H1 (cell line): Measurements from ENCODE around the gene CTSC. TPM values are rescaled to one million over a fixed set of nuclear protein-coding genes. Genes with fewer than 3 reads are reported as not detected.

Experiments
- CTCF ChIA-PET: fragments of 300-600 bp; sonication (Branson Sonifier 250); formaldehyde crosslinking; loops from one replicate; lab custom pipeline; 2021; ENCODE audit not compliant: partially characterized antibody; lab: Charles Lee
- POLR2A ChIA-PET: fragments of 300-600 bp; sonication (Branson Sonifier 250); formaldehyde crosslinking; loops from one replicate; lab custom pipeline; 2021; ENCODE audit warnings: inconsistent platforms; ENCODE audit not compliant: partially characterized antibody; lab: Charles Lee
- DNase-seq, 2 experiments: peaks; one replicate each; pipeline versions ENCODE4 v3.0.0 to v3.0.0-alpha.2; 2010 to 2022; ENCODE audit warnings: low spot score in 2 of 2, low read depth in 1 of 2, mixed read lengths in 1 of 2
- FAIRE-seq: peaks from 2 replicates; lab custom pipeline; 2011; peaks lifted over from hg19 to GRCh38; lab: Jason Lieb, UNC
- H2AFZ ChIP-seq: 2 replicates; pipeline ENCODE4 v1.8.1; 2012; ENCODE audit warnings: low read length, inconsistent platforms
- H2AK5ac ChIP-seq: 2 replicates; pipeline ENCODE4 v1.6.1; 2013; ENCODE audit warnings: low read depth, low read length
- H2BK120ac ChIP-seq: replicated peaks from 2 replicates; pipeline ENCODE3; 2013; ENCODE audit warnings: low read depth, low read length, inconsistent platforms
- H2BK12ac ChIP-seq: 2 replicates; pipeline ENCODE4 v1.6.1; 2013; ENCODE audit warnings: low read depth, low read length
- H2BK15ac ChIP-seq: 2 replicates; pipeline ENCODE4 v1.6.1; 2013; ENCODE audit warnings: low read length
- H2BK20ac ChIP-seq: 2 replicates; pipeline ENCODE4 v1.6.1; 2013; ENCODE audit warnings: low read length
- H2BK5ac ChIP-seq: 2 replicates; pipeline ENCODE4 v1.6.1; 2013; ENCODE audit warnings: low read depth, low read length
- H3K14ac ChIP-seq: 2 replicates; pipeline ENCODE4 v1.6.1; 2013; ENCODE audit warnings: inconsistent platforms; ENCODE audit not compliant: insufficient read length
- H3K18ac ChIP-seq: 2 replicates; pipeline ENCODE4 v1.6.1; 2013; ENCODE audit warnings: low read length; ENCODE audit errors: extremely low read depth
- H3K23ac ChIP-seq: 2 replicates; pipeline ENCODE4 v1.6.1; 2013; ENCODE audit warnings: inconsistent platforms; ENCODE audit not compliant: insufficient read length
- H3K23me2 ChIP-seq: 2 replicates; pipeline ENCODE4 v1.6.1; 2013; ENCODE audit warnings: low read depth, low read length
- H3K27ac ChIP-seq: 2 replicates; pipeline ENCODE4 v1.6.1; 2011; ENCODE audit warnings: low read depth, low read length, inconsistent platforms
- H3K27me3 ChIP-seq, 4 experiments: replicated peaks in 1 of 4; 1 replicate in 1 of 4; 2 replicates in 3 of 4; pipeline versions ENCODE4 v1.6.1 to v1.8.1; 2011 to 2013; ENCODE audit warnings: low read length in 3 of 4, mild to moderate bottlenecking in 3 of 4, inconsistent platforms in 2 of 4, mixed read lengths in 2 of 4, moderate library complexity in 1 of 4; ENCODE audit not compliant: control insufficient read depth in 3 of 4, insufficient read depth in 3 of 4; ENCODE audit errors: extremely low read depth in 1 of 4
- H3K36me3 ChIP-seq, 4 experiments: 2 replicates each; pipeline versions ENCODE4 v1.6.1 to v1.8.1; 2011 to 2013; ENCODE audit warnings: mild to moderate bottlenecking in 4 of 4, low read length in 3 of 4, moderate library complexity in 2 of 4, control low read depth in 1 of 4, inconsistent platforms in 1 of 4; ENCODE audit not compliant: insufficient read depth in 4 of 4, control insufficient read depth in 2 of 4
- H3K4ac ChIP-seq: replicated peaks from 2 replicates; pipeline ENCODE3; 2013; ENCODE audit warnings: low read length, low read depth, mixed read lengths, inconsistent platforms; ENCODE audit not compliant: insufficient read length
- H3K4me1 ChIP-seq, 4 experiments: replicated peaks in 1 of 4; 1 replicate in 1 of 4; 2 replicates in 3 of 4; pipeline versions ENCODE4 v1.6.1 to v1.8.1; 2011 to 2013; ENCODE audit warnings: low read length in 3 of 4, inconsistent platforms in 2 of 4, mixed read lengths in 1 of 4; ENCODE audit not compliant: insufficient read depth in 4 of 4, control insufficient read depth in 3 of 4
- H3K4me2 ChIP-seq, 2 experiments: 2 replicates each; pipeline versions ENCODE4 v1.6.1 to v1.8.1; 2011 to 2013; ENCODE audit warnings: low read depth in 2 of 2, low read length in 2 of 2, control low read depth in 1 of 2, inconsistent platforms in 1 of 2, mild to moderate bottlenecking in 1 of 2; ENCODE audit not compliant: insufficient read depth in 1 of 2
- H3K4me3 ChIP-seq, 4 experiments: fragments of 200-600, 300-600 bp in 1 of 4; sonication (generic), shearing (Covaris generic), sonication (Bioruptor Twin) in 1 of 4; 2 replicates each; pipeline versions ENCODE4 v1.5.1 to v1.8.1; 2011 to 2016; ENCODE audit warnings: low read length in 4 of 4, low read depth in 3 of 4, control low read depth in 2 of 4, inconsistent platforms in 2 of 4, mild to moderate bottlenecking in 2 of 4, mixed read lengths in 1 of 4, moderate library complexity in 1 of 4; ENCODE audit not compliant: insufficient read depth in 2 of 4; ENCODE audit errors: extremely low read depth in 1 of 4
- H3K56ac ChIP-seq: replicated peaks from 2 replicates; pipeline ENCODE3; 2013; ENCODE audit warnings: low read depth, mild to moderate bottlenecking, mixed read lengths, low read length, inconsistent platforms; ENCODE audit not compliant: insufficient read length
- H3K79me1 ChIP-seq: 2 replicates; pipeline ENCODE4 v1.6.1; 2013; ENCODE audit warnings: low read depth, low read length, control low read depth
- H3K79me2 ChIP-seq, 2 experiments: 2 replicates each; pipeline versions ENCODE4 v1.6.1 to v1.8.1; 2012 to 2013; ENCODE audit warnings: low read length in 2 of 2, mild to moderate bottlenecking in 2 of 2, inconsistent platforms in 1 of 2; ENCODE audit not compliant: insufficient read depth in 2 of 2, control insufficient read depth in 1 of 2
- H3K9ac ChIP-seq, 4 experiments: replicated peaks in 1 of 4; 1 replicate in 1 of 4; 2 replicates in 3 of 4; pipeline versions ENCODE4 v1.6.1 to v1.8.1; 2011 to 2013; ENCODE audit warnings: low read depth in 3 of 4, low read length in 3 of 4, control low read depth in 2 of 4, mild to moderate bottlenecking in 2 of 4, moderate library complexity in 2 of 4, inconsistent platforms in 1 of 4; ENCODE audit errors: extremely low read depth in 1 of 4
- H3K9me3 ChIP-seq, 2 experiments: 2 replicates each; pipeline versions ENCODE4 v1.6.1 to v1.8.1; 2012 to 2013; ENCODE audit warnings: mild to moderate bottlenecking in 2 of 2, moderate library complexity in 2 of 2, control low read depth in 1 of 2, inconsistent platforms in 1 of 2, low read depth in 1 of 2, low read length in 1 of 2, mixed read lengths in 1 of 2; ENCODE audit not compliant: insufficient read depth in 2 of 2
- H4K20me1 ChIP-seq, 2 experiments: replicated peaks in 1 of 2; 2 replicates each; pipeline versions ENCODE3 to v1.8.1; 2011 to 2013; ENCODE audit warnings: inconsistent platforms in 2 of 2, low read length in 2 of 2, mild to moderate bottlenecking in 1 of 2; ENCODE audit not compliant: insufficient read depth in 2 of 2, control insufficient read depth in 1 of 2
- H4K5ac ChIP-seq: 2 replicates; pipeline ENCODE4 v1.6.1; 2013; ENCODE audit warnings: low read length, low read depth, mixed read lengths, inconsistent platforms; ENCODE audit not compliant: insufficient read length
- H4K8ac ChIP-seq: 2 replicates; pipeline ENCODE4 v1.8.0; 2013; ENCODE audit warnings: mild to moderate bottlenecking, moderate library complexity, low read length, inconsistent platforms; ENCODE audit not compliant: insufficient read depth; ENCODE audit errors: extremely low read depth
- H4K91ac ChIP-seq: replicated peaks from 2 replicates; pipeline ENCODE3; 2013; ENCODE audit warnings: low read length, mixed read lengths, inconsistent platforms; ENCODE audit not compliant: insufficient read length
- CBX5 ChIP-seq: fragments of 300-800, 300-1000 bp; sonication (generic); IDR thresholded peaks from 2 replicates; pipeline ENCODE4 v1.7.1; 2016; ENCODE audit warnings: antibody characterized with exemption, low read length, low read depth
- CEBPB ChIP-seq: IDR thresholded peaks from 2 replicates; pipeline ENCODE4 v1.6.1; 2012; ENCODE audit warnings: low read depth, low read length
- CREB1 ChIP-seq: IDR thresholded peaks from 2 replicates; pipeline ENCODE4 v1.6.1; 2012; ENCODE audit warnings: inconsistent platforms
- RXRA ChIP-seq: IDR thresholded peaks from 2 replicates; pipeline ENCODE4 v1.6.1; 2011; ENCODE audit warnings: low read depth, mild to moderate bottlenecking, low read length, moderate library complexity; ENCODE audit not compliant: insufficient read depth
- TBP ChIP-seq: IDR thresholded peaks from 2 replicates; pipeline ENCODE4 v1.6.1; 2011; ENCODE audit warnings: low read depth, low read length, improper control_type of control experiment
- WGBS, 2 experiments: shearing (Covaris generic) in 1 of 2; methylation state at CpG; one replicate each; pipeline versions ENCODE4 v1.1.6 to v1.1.7; 2013 to 2015; ENCODE audit warnings: low lambda C conversion rate in 2 of 2, mixed read lengths in 2 of 2, inconsistent platforms in 1 of 2, low coverage in 1 of 2, missing lambda C conversion rate in 1 of 2; ENCODE audit not compliant: insufficient replicate concordance in 2 of 2, insufficient coverage in 1 of 2, insufficient read length in 1 of 2; ENCODE audit errors: extremely low coverage in 1 of 2, missing lambda C conversion rate in 1 of 2; 5-methylcytosine and 5-hydroxymethylcytosine counted together
- polyA plus RNA-seq, 7 experiments: library from polyadenylated mRNA; depleted of rRNA in 3 of 7; stranded (reverse) in 5 of 7; unstranded in 2 of 7; fragments of >200 nt in 5 of 7; fragments of 200-250 nt in 2 of 7; gene quantifications; 1 replicate in 5 of 7; 2 replicates in 1 of 7; 4 replicates in 1 of 7; pipeline versions ENCODE4 v1.2.1 to v1.2.3, GENCODE V29; 2011 to 2013; ENCODE audit warnings: missing spikeins in 2 of 7, mixed read lengths in 2 of 7
- total RNA-seq: library from RNA; stranded (reverse); fragmentation: NEBNext Ultra II Directional; extraction: Animal tissue kit (Norgen Biotek cat#: 25700); gene quantifications from 2 replicates; pipeline ENCODE4 v1.2.1, GENCODE V29; 2021
- TF ChIP-seq, protein P1 (sequence below), 3 experiments: IDR thresholded peaks; 1 replicate in 2 of 3; 2 replicates in 1 of 3; pipeline versions ENCODE4 v1.5.1 to v1.6.1; 2011; ENCODE audit warnings: low read length in 3 of 3, mild to moderate bottlenecking in 3 of 3, inconsistent platforms in 2 of 3, low read depth in 1 of 3, moderate library complexity in 1 of 3; ENCODE audit not compliant: insufficient read depth in 1 of 3; ENCODE audit errors: control extremely low read depth in 1 of 3

CTSC gene
- total and polyA plus RNA-seq, 2 of the 8 experiments (the other 6 are each of a cell fraction or from before 2014, with no cell fraction given), result 347 to 369 TPM

DNA sequence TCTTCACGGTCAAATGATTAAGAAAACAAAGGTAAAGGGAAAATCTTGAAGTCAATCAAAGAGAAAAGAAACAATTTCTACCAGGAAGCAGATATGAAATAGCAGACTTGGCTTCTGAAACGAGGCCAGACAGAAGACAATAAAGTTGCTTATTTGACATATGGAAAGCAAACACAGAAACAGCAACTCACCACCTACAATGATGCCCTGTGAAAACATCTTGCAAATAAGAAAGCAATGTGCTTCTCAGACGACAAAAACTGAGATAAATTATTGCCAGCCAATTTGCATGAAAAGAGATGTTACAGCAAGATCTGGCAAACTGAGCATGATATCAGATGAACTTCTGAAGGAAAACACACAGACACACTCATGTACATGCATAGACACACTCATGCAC, 45.9 kb upstream of the CTSC start:
- ChIA-PET POLR2A (no interaction called here), CTCF (interaction anchor here (1.3 to 1.6 kb wide), 2 partner anchors 169 to 172 kb away, joined by 3 to 4 read pairs; no protein-coding TSS in a partner anchor)
- no peaks in the 10 kb centered on the region for H4K20me1 ChIP-seq
- H3K56ac ChIP-seq, result no peak overlapping the region
- no peaks in the 10 kb centered on the region for H3K23me2 ChIP-seq
- H3K23ac ChIP-seq, result no peak overlapping the region
- no peak overlapping the region for H2AFZ ChIP-seq
- H4K8ac ChIP-seq, result no peak overlapping the region
- H4K91ac ChIP-seq, result no peak overlapping the region
- no peaks in the 10 kb centered on the region for H3K36me3 ChIP-seq
- FAIRE-seq (no peak), DNase-seq (no peak)
- 0 out of 2 replicates have a peak overlapping the region, but pooled peaks have one; percentile 70 for H2AK5ac ChIP-seq
- TF ChIP-seq CBX5, result no peak
- TF ChIP-seq RXRA, result no peak
- TF ChIP-seq CREB1, result no peak
- no peak for TF ChIP-seq TBP
- TF ChIP-seq CEBPB, result no peak
- TF ChIP-seq, protein P1, sequence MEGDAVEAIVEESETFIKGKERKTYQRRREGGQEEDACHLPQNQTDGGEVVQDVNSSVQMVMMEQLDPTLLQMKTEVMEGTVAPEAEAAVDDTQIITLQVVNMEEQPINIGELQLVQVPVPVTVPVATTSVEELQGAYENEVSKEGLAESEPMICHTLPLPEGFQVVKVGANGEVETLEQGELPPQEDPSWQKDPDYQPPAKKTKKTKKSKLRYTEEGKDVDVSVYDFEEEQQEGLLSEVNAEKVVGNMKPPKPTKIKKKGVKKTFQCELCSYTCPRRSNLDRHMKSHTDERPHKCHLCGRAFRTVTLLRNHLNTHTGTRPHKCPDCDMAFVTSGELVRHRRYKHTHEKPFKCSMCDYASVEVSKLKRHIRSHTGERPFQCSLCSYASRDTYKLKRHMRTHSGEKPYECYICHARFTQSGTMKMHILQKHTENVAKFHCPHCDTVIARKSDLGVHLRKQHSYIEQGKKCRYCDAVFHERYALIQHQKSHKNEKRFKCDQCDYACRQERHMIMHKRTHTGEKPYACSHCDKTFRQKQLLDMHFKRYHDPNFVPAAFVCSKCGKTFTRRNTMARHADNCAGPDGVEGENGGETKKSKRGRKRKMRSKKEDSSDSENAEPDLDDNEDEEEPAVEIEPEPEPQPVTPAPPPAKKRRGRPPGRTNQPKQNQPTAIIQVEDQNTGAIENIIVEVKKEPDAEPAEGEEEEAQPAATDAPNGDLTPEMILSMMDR (IDR thresholded peaks at IDR 0.05; ENCODE audit: control extremely low read depth in 1 of 3, insufficient read depth in 1 of 3, low read depth in 1 of 3, low read length in 3 of 3), result no peak
- H3K79me1 ChIP-seq, result no peaks in the 10 kb centered on the region
- no peak overlapping the region for H3K18ac ChIP-seq
- H3K4me2 ChIP-seq, result no peak overlapping the region
- no peaks in the 10 kb centered on the region for H3K9me3 ChIP-seq
- no peak overlapping the region for H3K9ac ChIP-seq
- no peak overlapping the region for H3K14ac ChIP-seq
- no peak overlapping the region for H3K4me3 ChIP-seq
- H3K4ac ChIP-seq, result no peak overlapping the region
- no peaks in the 10 kb centered on the region for H3K79me2 ChIP-seq
- H3K27me3 ChIP-seq, result no peaks in the 10 kb centered on the region
- no peak overlapping the region for H3K27ac ChIP-seq
- no peak overlapping the region for H2BK12ac ChIP-seq
- no peaks in the 10 kb centered on the region for H3K4me1 ChIP-seq
- no peak overlapping the region for H2BK15ac ChIP-seq
- WGBS, 2 experiments, result 79% methylated on average over 3 of the region's 3 CpGs; no CpG with 5 or more reads in 1 of the 2 experiments
- no peak overlapping the region for H4K5ac ChIP-seq
- no peak overlapping the region for H2BK20ac ChIP-seq
- H2BK5ac ChIP-seq, result no peak overlapping the region
- H2BK120ac ChIP-seq, result peak overlapping the region; percentile 71
